HepG2 (cell line): ENCODE results near the gene TCOF1. TPM values are rescaled to one million over a fixed set of nuclear protein-coding genes. Genes with fewer than 3 reads are reported as not detected.

ENCODE experiments used
- ATAC-seq: fragments of 200-7000 bp; cut with Tn5 transposase; 3 replicates; pipeline ENCODE4 v1.9.1; 2020; ENCODE audit warnings: mild to moderate bottlenecking, moderate library complexity
- BruUV-seq: library from RNA; stranded (reverse); fragments of 400-500 nt; replicated peaks from 2 replicates; lab custom pipeline; 2021; lab: Mats Ljungman, UMichigan
- CTCF ChIA-PET: fragments of 300-600 bp; formaldehyde crosslinking; extraction: SDS; loops from one replicate; lab custom pipeline; 2021; ENCODE audit warnings: low total read pairs, inconsistent platforms, low intra/inter-chr PET ratio; lab: Yijun Ruan, JAX
- POLR2A ChIA-PET: fragments of 350-600 bp; sonication (Branson Sonifier 250); formaldehyde crosslinking; loops from one replicate; lab custom pipeline; 2020; ENCODE audit warnings: antibody characterized with exemption, inconsistent platforms; lab: Yijun Ruan, JAX
- DNase-seq: peaks from one replicate; pipeline ENCODE4 v3.0.0-alpha.2; 2015; ENCODE audit warnings: low spot score
- FAIRE-seq: peaks from 3 replicates; lab custom pipeline; 2011; peaks lifted over from hg19 to GRCh38; lab: Jason Lieb, UNC
- H2AFZ ChIP-seq: one replicate; pipeline ENCODE4 v1.6.1; 2011; ENCODE audit warnings: low read length, inconsistent platforms
- H3K27ac ChIP-seq: fragments of 300-600 bp; 3 replicates; pipeline ENCODE4 v1.8.0; 2011; ENCODE audit warnings: mixed run types, mild to moderate bottlenecking, mixed read lengths, low read length, inconsistent platforms; ENCODE audit not compliant: insufficient read depth; ENCODE audit errors: extremely low read length
- H3K27me3 ChIP-seq, 2 experiments: fragments of 200-600 bp in 1 of 2; 2 replicates in 1 of 2; 3 replicates in 1 of 2; pipeline versions ENCODE4 v1.6.0 to v1.8.0; 2011; ENCODE audit warnings: low read length in 2 of 2, mild to moderate bottlenecking in 2 of 2, moderate library complexity in 2 of 2, inconsistent platforms in 1 of 2; ENCODE audit not compliant: insufficient read depth in 2 of 2, control insufficient read depth in 1 of 2
- H3K36me3 ChIP-seq, 2 experiments: fragments of 200-600 bp in 1 of 2; replicated peaks in 1 of 2; 2 replicates in 1 of 2; 3 replicates in 1 of 2; pipeline versions ENCODE4 v1.5.1 to v1.8.0; 2011; ENCODE audit warnings: low read length in 2 of 2, inconsistent platforms in 1 of 2; ENCODE audit not compliant: insufficient read depth in 2 of 2, control insufficient read depth in 1 of 2
- H3K4me1 ChIP-seq: 2 replicates; pipeline ENCODE4 v1.5.1; 2012; ENCODE audit warnings: low read length, inconsistent platforms; ENCODE audit not compliant: insufficient read depth
- H3K4me2 ChIP-seq: 2 replicates; pipeline ENCODE4 v1.6.0; 2011; ENCODE audit warnings: low read depth, low read length, inconsistent platforms
- H3K4me3 ChIP-seq, 3 experiments: fragments of 200-600 bp in 1 of 3; sonication (generic), shearing (Covaris generic) in 1 of 3; replicated peaks in 1 of 3; 2 replicates each; pipeline ENCODE4 v1.5.1; 2011 to 2016; ENCODE audit warnings: low read length in 3 of 3, inconsistent platforms in 2 of 3, low read depth in 2 of 3, mild to moderate bottlenecking in 2 of 3, control low read depth in 1 of 3, mixed read lengths in 1 of 3; ENCODE audit not compliant: insufficient read depth in 1 of 3
- H3K79me2 ChIP-seq: one replicate; pipeline ENCODE4 v1.6.1; 2011; ENCODE audit warnings: low read length, inconsistent platforms; ENCODE audit not compliant: insufficient read depth
- H3K9ac ChIP-seq: 2 replicates; pipeline ENCODE4 v1.6.0; 2011; ENCODE audit warnings: mild to moderate bottlenecking, low read depth, low read length, inconsistent platforms; ENCODE audit not compliant: insufficient read depth
- H3K9me3 ChIP-seq: 2 replicates; pipeline ENCODE4 v1.5.1; 2012; ENCODE audit warnings: mild to moderate bottlenecking, low read length
- H4K20me1 ChIP-seq: 2 replicates; pipeline ENCODE4 v1.6.0; 2011; ENCODE audit warnings: inconsistent platforms, mild to moderate bottlenecking, low read length, moderate library complexity; ENCODE audit not compliant: insufficient read depth
- CENPT ChIP-seq: sonication (generic); formaldehyde crosslinking; IDR thresholded peaks from 2 replicates; pipeline ENCODE4 v1.8.0; 2022; ENCODE audit warnings: low read depth, mild to moderate bottlenecking, moderate library complexity, missing genetic modification reagents
- FOSL2 ChIP-seq: sonication (generic); formaldehyde crosslinking; IDR thresholded peaks from 2 replicates; pipeline ENCODE4 v1.4.0; 2020; ENCODE audit warnings: missing genetic modification reagents
- SYNCRIP ChIP-seq: fragments of 200-400 bp; formaldehyde crosslinking; IDR thresholded peaks from 2 replicates; pipeline ENCODE4 v1.6.1; 2018; ENCODE audit warnings: mild to moderate bottlenecking, low read depth, low read length; ENCODE audit not compliant: insufficient read depth
- THAP11 ChIP-seq: IDR thresholded peaks from 2 replicates; pipeline ENCODE4 v1.6.1; 2016; ENCODE audit warnings: missing biosample characterization, missing genetic modification reagents
- U2AF2 ChIP-seq: fragments of 200-400 bp; formaldehyde crosslinking; IDR thresholded peaks from 2 replicates; pipeline ENCODE4 v1.6.1; 2017; ENCODE audit warnings: low read depth, mild to moderate bottlenecking, low read length
- ZNF30 ChIP-seq: sonication (generic); formaldehyde crosslinking; IDR thresholded peaks from 2 replicates; pipeline ENCODE4 v1.5.0; 2020; ENCODE audit warnings: mild to moderate bottlenecking, missing genetic modification reagents
- ZNF33B ChIP-seq: sonication (generic); formaldehyde crosslinking; IDR thresholded peaks from 2 replicates; pipeline ENCODE4 v1.5.1; 2020; ENCODE audit warnings: mild to moderate bottlenecking, missing genetic modification reagents
- WGBS: methylation state at CpG from one replicate; pipeline ENCODE4 v1.1.6; 2017; ENCODE audit warnings: low lambda C conversion rate; 5-methylcytosine and 5-hydroxymethylcytosine counted together
- in situ Hi-C: cut with HindIII; loops from 2 replicates; pipeline ENCODE4 v1.10.0; 2017; ENCODE audit warnings: low pct_unique_long_range_greater_than_20kb; ENCODE audit not compliant: extremely low pct_ligation_motif_present
- intact Hi-C: fragments of 100-400 bp; cut with micrococcal nuclease; formaldehyde crosslinking; loops from one replicate; pipeline ENCODE4 v1.10.0; 2022; ENCODE audit not compliant: unreplicated experiment
- polyA plus RNA-seq, 8 experiments: library from polyadenylated mRNA; depleted of rRNA in 3 of 8; stranded (reverse) in 7 of 8; unstranded in 1 of 8; fragments of >200 nt; fragmentation: Illumina TruSeq in 4 of 8; extraction: Trizol in 4 of 8; gene quantifications; 2 replicates each; pipeline versions ENCODE4 v1.2.1 to v1.2.3, GENCODE V29; 2011 to 2016; ENCODE audit warnings: low read depth in 4 of 8, missing spikeins in 1 of 8, mixed read lengths in 1 of 8; ENCODE audit not compliant: insufficient read depth in 1 of 8
- total RNA-seq, 5 experiments: library from RNA; depleted of rRNA; stranded (reverse); fragments of >200 nt; fragmentation: Illumina TruSeq; extraction: Trizol; gene quantifications; 2 replicates each; pipeline ENCODE4 v1.2.3, GENCODE V29; 2016; ENCODE audit warnings: low read depth in 1 of 5
- TF ChIP-seq, protein P1 (sequence below), 2 experiments: IDR thresholded peaks; 2 replicates each; pipeline ENCODE4 v1.6.1; 2011 to 2012; ENCODE audit warnings: low read length in 2 of 2, borderline replicate concordance in 1 of 2, low read depth in 1 of 2, mild to moderate bottlenecking in 1 of 2, moderate library complexity in 1 of 2
- TF ChIP-seq, protein P2 (sequence below), 2 experiments: fragments of 450-650 bp in 1 of 2; sonication (generic) in 1 of 2; formaldehyde crosslinking in 1 of 2; IDR thresholded peaks; 2 replicates each; pipeline versions ENCODE4 v1.6.1 to v1.8.0; 2016 to 2022; ENCODE audit warnings: antibody characterized with exemption in 1 of 2, mild to moderate bottlenecking in 1 of 2, missing genetic modification reagents in 1 of 2

The TCOF1 gene
- total and polyA plus RNA-seq, 2 of the 13 experiments (the other 11 are each of a cell fraction or from before 2014, with no cell fraction given) = 10.1 to 41.6 TPM

DNA sequence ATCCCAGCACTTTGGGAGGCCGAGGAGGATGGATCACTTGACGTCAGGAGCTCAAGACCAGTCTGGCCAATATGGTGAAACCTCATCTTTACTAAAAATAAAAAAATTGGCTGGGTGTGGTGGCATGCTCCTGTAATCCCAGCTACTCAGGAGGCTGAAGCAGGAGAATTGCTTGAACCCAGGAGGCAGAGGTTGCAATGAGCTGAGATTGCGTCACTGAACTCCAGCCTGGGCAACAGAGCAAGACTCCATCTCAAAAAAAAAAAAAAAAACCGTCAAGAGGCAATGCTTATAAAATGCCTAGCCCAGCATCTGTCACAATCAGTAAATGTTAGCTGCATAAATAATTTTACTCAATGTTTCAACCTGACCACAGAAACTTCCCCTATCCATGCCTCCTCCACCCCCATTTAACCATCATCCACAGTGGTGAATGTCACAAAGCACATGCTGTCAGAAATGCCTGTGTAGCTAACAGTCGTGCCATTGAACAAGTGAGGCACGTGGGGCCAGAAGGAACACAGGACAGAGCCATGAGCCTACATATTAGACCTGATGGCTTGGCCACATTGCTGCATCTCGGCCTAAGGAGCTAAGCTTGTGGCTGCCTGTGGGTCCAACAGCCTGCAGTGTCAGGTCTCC, 16.8 kb upstream of the TCOF1 start (continued):
- TF ChIP-seq, protein P1, sequence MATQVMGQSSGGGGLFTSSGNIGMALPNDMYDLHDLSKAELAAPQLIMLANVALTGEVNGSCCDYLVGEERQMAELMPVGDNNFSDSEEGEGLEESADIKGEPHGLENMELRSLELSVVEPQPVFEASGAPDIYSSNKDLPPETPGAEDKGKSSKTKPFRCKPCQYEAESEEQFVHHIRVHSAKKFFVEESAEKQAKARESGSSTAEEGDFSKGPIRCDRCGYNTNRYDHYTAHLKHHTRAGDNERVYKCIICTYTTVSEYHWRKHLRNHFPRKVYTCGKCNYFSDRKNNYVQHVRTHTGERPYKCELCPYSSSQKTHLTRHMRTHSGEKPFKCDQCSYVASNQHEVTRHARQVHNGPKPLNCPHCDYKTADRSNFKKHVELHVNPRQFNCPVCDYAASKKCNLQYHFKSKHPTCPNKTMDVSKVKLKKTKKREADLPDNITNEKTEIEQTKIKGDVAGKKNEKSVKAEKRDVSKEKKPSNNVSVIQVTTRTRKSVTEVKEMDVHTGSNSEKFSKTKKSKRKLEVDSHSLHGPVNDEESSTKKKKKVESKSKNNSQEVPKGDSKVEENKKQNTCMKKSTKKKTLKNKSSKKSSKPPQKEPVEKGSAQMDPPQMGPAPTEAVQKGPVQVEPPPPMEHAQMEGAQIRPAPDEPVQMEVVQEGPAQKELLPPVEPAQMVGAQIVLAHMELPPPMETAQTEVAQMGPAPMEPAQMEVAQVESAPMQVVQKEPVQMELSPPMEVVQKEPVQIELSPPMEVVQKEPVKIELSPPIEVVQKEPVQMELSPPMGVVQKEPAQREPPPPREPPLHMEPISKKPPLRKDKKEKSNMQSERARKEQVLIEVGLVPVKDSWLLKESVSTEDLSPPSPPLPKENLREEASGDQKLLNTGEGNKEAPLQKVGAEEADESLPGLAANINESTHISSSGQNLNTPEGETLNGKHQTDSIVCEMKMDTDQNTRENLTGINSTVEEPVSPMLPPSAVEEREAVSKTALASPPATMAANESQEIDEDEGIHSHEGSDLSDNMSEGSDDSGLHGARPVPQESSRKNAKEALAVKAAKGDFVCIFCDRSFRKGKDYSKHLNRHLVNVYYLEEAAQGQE (IDR thresholded peaks at IDR 0.05; ENCODE audit: borderline replicate concordance in 1 of 2, low read depth in 1 of 2, low read length in 2 of 2) = no peak
- no peak for TF ChIP-seq ZNF33B
- TF ChIP-seq FOSL2 (CRISPR knock-in tag) = no peak
- TF ChIP-seq ZNF30 (CRISPR knock-in tag) = no peak
- TF ChIP-seq SYNCRIP = no peak

- FAIRE-seq = no peak
- intact Hi-C loops = no loop called here
- Histone ChIP-seq H4K20me1 (no peaks in the 10 kb centered on the region), H3K4me1 (peaks cover 26% of the 10 kb centered on the region), H2AFZ (no peak overlapping the region), H3K4me3 (no peak overlapping the region), H3K9me3 (no peaks in the 10 kb centered on the region), H3K4me2 (no peak overlapping the region), H3K36me3 (no peaks in the 10 kb centered on the region), H3K9ac (no peak overlapping the region), H3K27me3 (peaks cover 2 to 6% of the 10 kb centered on the region in 2 experiments; a peak in 2 of 5 replicates), H3K79me2 (no peaks in the 10 kb centered on the region), H3K27ac (no peak overlapping the region)
- ChIA-PET POLR2A (no interaction called here), CTCF (no interaction called here)
- DNase-seq = no peak
- in situ Hi-C loops = no loop called here
- BruUV-seq = no TSS peak
- 61% methylated on average over 3 of the region's 4 CpGs for WGBS
- no peak for ATAC-seq
- TF ChIP-seq U2AF2 = no peak
- TF ChIP-seq THAP11 = no peak
- TF ChIP-seq, protein P2, sequence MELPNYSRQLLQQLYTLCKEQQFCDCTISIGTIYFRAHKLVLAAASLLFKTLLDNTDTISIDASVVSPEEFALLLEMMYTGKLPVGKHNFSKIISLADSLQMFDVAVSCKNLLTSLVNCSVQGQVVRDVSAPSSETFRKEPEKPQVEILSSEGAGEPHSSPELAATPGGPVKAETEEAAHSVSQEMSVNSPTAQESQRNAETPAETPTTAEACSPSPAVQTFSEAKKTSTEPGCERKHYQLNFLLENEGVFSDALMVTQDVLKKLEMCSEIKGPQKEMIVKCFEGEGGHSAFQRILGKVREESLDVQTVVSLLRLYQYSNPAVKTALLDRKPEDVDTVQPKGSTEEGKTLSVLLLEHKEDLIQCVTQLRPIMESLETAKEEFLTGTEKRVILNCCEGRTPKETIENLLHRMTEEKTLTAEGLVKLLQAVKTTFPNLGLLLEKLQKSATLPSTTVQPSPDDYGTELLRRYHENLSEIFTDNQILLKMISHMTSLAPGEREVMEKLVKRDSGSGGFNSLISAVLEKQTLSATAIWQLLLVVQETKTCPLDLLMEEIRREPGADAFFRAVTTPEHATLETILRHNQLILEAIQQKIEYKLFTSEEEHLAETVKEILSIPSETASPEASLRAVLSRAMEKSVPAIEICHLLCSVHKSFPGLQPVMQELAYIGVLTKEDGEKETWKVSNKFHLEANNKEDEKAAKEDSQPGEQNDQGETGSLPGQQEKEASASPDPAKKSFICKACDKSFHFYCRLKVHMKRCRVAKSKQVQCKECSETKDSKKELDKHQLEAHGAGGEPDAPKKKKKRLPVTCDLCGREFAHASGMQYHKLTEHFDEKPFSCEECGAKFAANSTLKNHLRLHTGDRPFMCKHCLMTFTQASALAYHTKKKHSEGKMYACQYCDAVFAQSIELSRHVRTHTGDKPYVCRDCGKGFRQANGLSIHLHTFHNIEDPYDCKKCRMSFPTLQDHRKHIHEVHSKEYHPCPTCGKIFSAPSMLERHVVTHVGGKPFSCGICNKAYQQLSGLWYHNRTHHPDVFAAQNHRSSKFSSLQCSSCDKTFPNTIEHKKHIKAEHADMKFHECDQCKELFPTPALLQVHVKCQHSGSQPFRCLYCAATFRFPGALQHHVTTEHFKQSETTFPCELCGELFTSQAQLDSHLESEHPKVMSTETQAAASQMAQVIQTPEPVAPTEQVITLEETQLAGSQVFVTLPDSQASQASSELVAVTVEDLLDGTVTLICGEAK (IDR thresholded peaks at IDR 0.05) = no peak
- TF ChIP-seq, protein P2 (CRISPR knock-in tag; IDR thresholded peaks at IDR 0.05) = no peak
- TF ChIP-seq CENPT (CRISPR knock-in tag) = no peak
These were observed 16.2 kb upstream of the TCOF1 start for GRCh38 chr5:150341331-150341730.
